Hindlimb muscle (tissue), 1 donor: ENCODE measurements around the gene CFDP1. TPM values are rescaled to one million over a fixed set of nuclear protein-coding genes. Genes with fewer than 3 reads are reported as not detected.

Experiments used
- DNase-seq: peaks from one replicate; pipeline ENCODE4 v3.0.0-alpha.2; 2013
- polyA plus RNA-seq: library from polyadenylated mRNA; unstranded; fragments of 120-200 nt; gene quantifications from one replicate; pipeline ENCODE4 v1.2.1, GENCODE V29; 2013; ENCODE audit not compliant: insufficient read length

Gene CFDP1
- polyA plus RNA-seq, 1 donor = 73.0 TPM

GRCh38 chr16:75402821-75403475 is 30.4 kb downstream of the CFDP1 start:
- DNase-seq = peak; percentile 43

- DNase-seq = peak; percentile 71
These were observed 31.0 kb downstream of the CFDP1 start for GRCh38 chr16:75402159-75402820.

GRCh38 chr16:75401691-75402090 is 31.6 kb downstream of the CFDP1 start:
- no peak for DNase-seq

GRCh38 chr16:75398333-75398732 is 35.0 kb downstream of the CFDP1 start:
- DNase-seq = no peak

- no peak for DNase-seq
These were observed 38.4 kb downstream of the CFDP1 start for GRCh38 chr16:75394941-75395340.

GRCh38 chr16:75392906-75393305 is 40.4 kb downstream of the CFDP1 start:
- DNase-seq = no peak

- no peak for DNase-seq
These were observed 42.2 kb downstream of the CFDP1 start for GRCh38 chr16:75390926-75391653.

- DNase-seq = no peak
These were observed 44.1 kb downstream of the CFDP1 start for GRCh38 chr16:75389096-75389690.

- no peak for DNase-seq
These were observed 45.4 kb downstream of the CFDP1 start for GRCh38 chr16:75387951-75388350.

- peak; percentile 71 for DNase-seq
These were observed 47.7 kb downstream of the CFDP1 start for GRCh38 chr16:75385507-75386152.

- no peak for DNase-seq
These were observed 50.2 kb downstream of the CFDP1 start for GRCh38 chr16:75383141-75383540.

GRCh38 chr16:75382611-75383010 is 50.7 kb downstream of the CFDP1 start:
- no peak for DNase-seq

- DNase-seq = no peak
These were observed 52.4 kb downstream of the CFDP1 start for GRCh38 chr16:75380870-75381269.

- no peak for DNase-seq
These were observed 53.1 kb downstream of the CFDP1 start for GRCh38 chr16:75379911-75380847.

GRCh38 chr16:75379339-75379738 is 54.0 kb downstream of the CFDP1 start:
- no peak for DNase-seq

- no peak for DNase-seq
These were observed 54.7 kb downstream of the CFDP1 start for GRCh38 chr16:75378616-75379015.

- DNase-seq = no peak
These were observed 55.4 kb downstream of the CFDP1 start for GRCh38 chr16:75377729-75378386.

GRCh38 chr16:75376475-75377161 is 56.7 kb downstream of the CFDP1 start:
- DNase-seq = no peak

- no peak for DNase-seq
These were observed 58.9 kb downstream of the CFDP1 start for GRCh38 chr16:75374388-75374787.

- no peak for DNase-seq
These were observed 61.0 kb downstream of the CFDP1 start for GRCh38 chr16:75372236-75372856.
